GM18502 (cell line): ENCODE measurements around the gene HJV.
A peak's percentile ranks its signal among the peaks of the same experiment; 100 is the strongest.

Source experiments
- ATAC-seq: cut with Tn5 transposase; IDR thresholded peaks from one replicate; pipeline ENCODE4 v1.9.1; 2021; ENCODE audit warnings: mild to moderate bottlenecking; ENCODE audit not compliant: unreplicated experiment, poor library complexity

The HJV gene

DNA sequence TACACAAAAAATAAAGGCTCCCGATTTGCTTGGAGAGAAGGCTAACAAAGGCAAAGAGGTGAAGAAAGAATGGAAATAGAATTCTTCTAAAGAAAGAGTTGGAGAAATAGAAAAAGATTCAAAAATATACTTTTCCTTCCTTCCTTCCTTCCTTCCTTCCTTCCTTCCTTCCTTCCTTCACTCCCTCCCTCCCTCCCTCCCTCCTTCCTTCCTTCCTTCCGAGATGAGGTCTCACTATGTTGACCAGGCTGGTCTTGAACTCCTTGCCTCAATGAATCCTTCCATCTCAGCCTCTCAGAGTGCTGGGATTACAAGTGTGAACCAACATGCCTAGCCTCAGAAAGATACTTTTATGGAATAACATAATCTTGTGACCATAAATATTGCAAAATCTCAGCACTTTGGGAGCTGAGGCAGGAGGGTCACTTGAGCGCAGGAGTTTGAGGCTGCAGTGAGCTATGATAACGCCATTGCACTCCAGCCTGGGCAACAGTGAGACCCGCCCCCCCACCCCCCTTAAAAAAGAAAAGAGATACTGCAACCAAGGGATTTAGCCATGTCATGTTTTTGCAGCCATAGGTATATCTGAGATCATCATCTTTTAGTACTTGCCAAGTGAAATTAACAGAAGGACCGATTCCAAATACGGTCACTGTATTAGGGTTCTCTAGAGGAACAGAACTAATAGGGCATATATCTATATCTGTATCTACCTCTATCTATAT is 1.0 kb upstream of the HJV start:
- no peak for ATAC-seq

DNA sequence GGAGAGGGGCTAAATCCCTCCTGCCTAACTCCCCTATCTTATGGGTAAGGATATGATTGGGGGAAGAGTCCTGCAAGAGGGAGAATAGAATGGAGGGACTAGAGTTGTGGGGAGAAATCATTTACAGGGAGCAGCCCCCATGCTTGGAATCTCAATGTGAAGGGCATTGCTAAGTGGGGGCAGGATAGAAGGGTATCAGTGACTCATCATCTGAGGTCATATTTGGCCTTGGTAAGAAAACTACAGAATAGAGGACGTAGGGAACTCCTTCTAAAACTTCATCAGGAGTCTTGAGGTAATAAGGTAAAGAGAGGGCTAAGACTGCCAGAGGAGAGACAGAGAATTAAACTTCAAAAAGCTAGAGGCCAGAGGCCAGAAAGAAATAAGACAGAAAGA is 487 bp downstream of the HJV start:
- no peak for ATAC-seq

DNA sequence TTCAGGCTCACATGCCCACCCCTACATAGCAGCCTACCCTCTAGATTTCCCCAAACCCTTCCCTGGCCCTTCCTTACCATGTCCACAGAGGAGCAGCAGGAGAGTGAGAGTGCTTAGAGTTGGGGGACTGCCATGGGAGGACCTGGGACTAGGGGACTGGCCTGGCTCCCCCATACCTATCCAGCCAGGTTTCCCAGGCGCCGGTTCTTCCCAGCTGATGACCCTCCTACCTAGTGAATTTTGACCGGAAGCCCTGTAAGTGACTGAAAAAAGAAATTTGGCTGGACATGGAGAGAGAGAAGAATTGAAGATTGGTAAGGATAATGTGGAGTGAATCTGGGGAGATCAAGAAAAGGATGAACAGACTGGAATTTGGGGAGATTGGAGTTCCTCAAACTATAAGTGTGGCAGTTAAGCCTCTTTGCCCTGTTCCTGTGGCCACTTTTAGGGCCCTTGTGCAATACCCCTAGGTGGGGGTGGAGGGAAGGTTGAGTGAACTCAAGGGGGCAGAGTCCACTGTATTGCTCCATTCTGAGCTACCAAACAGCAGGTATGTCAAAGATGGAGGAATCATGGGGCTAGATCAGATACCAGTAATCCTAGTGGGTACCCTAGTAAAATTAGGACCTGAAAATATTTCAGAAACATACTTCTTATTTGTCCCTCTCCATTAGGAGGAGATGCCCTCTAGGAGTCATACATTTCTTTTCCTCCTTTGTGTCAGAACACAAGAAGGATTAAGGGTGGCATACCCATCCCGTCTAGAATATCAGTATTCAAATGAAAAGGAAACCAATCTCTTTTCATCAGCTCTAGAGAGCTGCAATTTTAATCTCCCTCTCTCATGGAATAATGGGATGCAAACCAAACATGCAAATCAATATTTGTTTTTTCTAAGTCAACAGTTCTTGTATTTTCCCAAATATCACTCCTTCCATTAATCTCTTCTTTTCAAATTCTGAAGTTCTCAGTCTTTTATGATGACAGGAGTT is 1.2 kb downstream of the HJV start:
- no peak for ATAC-seq

DNA sequence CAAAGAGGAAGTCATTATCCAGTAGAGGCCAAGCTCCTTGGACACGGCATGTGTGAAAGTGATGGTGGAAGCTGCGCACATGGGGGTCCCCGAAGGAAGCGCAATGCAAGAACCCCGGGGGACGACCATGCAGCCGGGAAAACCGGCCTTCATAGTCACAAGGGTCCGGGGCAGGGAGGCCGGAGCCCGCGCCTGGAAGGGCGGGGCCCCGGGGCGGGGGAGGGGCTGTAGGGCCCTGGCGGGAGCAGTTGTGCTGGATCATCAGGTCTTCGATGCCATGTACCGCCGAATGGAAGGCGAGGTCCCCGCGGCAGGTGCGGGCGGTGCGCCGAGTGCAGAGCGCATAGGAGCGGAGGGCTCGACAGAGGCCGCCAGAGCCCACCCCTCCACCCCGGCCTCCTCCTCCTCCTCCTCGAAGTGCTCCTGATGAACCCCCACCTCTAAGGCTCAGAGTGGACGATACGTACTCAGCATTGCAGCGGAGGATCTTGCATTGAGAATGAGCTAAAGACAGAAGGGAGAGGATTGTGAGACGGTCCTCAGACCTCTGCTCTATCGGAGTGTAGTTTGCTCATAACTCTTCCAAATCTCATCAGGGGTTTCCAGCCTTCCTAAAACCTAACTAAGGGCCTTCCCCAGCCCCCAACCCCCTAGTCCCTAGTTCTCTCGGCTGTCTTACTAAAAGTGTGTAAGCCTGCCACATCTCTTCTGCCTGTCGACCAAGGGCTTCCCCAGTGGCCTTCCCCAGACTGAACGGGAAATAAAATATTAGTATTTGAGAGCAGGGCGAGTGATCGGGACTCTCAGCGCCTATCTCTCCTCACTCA is 2.1 kb downstream of the HJV start:
- no peak for ATAC-seq

DNA sequence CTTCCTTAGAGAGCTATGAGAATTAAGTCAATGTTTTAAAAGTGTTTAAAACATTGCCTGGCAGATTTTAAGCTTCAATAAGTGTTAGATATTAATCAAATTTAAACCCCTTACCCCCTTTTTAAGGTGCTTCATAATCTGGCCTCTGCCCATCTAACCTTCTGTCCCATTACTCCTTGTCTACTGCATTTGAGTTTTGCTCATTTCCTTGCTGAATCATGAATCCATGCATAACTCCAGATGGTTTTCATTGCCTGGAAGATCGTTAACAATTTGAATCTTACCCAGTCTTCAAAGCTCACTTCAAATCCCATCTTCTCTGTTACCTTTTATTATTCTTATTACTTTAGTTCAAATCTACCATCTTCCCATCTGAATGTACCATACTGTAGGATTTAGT is 4.6 kb downstream of the HJV start:
- no peak for ATAC-seq

DNA sequence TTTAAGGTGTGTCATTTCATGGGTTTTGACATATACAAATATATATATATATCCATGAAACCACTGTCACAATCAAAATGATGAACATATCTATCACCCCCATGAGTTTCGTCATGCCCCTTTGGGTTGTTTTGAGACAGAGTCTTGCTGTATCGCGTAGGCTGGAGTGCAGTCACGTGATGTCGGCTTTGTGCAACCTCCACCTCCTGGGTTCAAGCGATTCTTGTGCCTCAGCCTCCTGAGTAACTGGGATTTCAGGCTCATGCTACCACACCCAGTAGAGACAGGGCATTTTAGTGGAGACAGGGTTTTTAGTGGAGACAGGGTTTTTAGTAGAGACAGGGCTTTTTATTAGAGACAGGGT is 8.0 kb downstream of the HJV start:
- ATAC-seq: no peak

DNA sequence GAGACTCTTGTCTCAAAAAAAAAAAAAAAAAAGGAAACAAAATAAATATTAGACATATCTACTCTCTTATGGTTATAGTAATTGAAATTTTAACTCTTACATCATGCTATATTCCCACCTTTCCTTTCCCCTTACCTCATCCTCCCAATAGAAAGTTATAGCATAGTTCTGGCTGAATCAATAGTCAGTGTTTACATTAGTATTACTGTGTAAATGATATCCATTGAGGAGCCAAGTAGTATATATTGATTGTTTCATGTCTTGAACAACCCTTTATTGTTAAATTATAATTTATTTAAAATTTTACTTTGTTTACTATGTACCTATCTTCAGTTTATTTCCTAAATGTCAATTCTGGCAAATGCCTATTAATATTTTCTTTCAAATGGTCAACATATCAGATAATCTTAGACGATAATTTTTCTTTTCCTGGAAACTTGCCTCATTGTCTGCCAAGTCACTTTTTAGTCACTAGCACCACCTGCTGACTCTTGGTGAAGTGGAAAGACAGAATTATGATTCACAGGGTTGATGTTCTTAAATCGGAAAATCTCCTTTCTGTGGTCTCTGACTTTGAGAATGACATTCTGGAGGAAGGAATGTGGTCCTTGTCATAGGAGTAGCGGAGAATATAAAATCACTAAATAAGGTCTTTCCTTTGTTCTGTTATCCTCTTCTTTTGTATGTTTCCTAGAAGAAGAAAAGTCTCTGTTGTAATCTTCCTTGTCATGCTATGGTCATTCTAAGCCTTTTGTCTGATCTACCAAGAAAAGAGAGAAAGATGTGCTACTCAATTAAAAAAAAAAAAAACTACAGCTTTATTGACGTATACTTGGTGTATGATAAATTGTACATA is 8.6 kb downstream of the HJV start:
- no peak for ATAC-seq

DNA sequence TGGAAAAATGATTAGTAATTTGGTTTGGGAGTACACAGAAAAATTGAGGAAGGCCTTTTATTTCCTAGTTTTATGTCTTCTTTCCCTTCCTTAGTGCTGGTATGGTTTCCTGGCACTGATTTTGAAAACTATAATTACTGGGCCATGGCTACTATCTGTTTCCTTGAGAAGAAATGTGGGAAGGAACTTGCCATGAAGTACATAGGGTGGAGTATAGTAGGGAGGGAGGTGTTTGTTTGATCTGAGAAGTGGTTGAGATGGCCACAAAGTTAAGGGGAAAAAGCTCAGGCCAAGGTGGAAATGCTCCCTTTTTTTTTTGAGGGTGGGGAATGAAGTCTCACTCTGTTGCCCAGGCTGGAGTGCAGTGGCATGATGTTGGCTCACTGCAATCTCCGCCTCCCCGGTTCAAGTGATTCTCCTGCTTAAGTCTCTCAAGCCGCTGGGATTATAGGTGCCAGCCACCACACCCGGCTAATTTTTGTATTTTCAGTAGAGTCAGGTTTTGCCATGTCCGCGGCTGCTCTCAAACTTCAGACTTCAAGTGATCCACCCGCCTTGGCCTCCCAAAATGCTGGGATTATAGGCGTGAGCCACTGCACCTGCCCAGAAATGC is 11.3 kb downstream of the HJV start:
- ATAC-seq: no peak

DNA sequence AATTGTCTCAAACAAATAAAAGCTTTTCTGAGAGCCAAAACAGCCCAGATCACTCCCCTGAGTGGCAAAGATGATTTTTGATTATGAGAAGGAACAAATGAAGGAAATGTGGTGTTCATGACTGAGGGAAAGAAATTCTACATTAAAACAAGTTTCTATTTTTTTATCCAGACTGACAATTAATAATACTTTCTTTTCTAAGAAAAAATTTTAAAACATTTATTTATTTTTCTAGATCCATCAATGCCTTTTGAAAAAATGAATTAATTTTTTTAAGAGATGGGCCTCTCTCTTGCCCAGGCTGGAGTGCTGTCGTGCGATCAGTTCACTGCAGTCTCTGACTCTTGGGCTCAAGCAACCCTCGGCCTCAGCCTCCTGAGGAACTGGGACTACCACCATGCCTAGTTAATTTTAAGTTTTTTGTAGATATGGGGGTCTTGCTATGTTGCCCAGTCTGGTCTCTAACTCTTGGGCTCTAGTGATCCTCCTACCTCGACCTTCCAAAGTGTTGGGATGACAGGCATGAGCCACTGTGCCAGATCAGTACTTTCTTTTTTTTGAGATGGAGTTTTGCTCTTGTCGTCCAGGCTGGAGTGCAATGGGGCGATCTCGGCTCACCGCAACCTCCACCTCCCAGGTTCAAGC is 13.9 kb downstream of the HJV start:
- ATAC-seq: no peak

DNA sequence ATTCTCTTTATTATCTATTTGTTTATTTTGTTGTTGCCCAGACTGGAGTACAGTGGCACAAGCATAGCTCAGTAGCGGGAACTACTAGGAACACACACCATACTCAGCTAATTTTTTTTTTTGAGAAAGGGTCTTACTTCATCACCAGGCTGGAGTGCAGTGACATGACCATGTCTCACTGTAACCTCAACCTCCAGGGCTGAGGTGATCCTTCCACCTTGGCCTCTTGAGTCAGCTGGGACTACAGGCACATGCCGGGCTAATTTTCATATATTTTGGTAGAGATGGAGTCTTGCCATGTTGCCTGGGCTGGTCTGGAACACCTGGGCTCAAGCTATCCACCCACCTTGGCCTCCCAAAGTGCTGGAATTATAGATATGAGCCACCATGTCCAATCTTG is 19.8 kb downstream of the HJV start:
- no peak for ATAC-seq

DNA sequence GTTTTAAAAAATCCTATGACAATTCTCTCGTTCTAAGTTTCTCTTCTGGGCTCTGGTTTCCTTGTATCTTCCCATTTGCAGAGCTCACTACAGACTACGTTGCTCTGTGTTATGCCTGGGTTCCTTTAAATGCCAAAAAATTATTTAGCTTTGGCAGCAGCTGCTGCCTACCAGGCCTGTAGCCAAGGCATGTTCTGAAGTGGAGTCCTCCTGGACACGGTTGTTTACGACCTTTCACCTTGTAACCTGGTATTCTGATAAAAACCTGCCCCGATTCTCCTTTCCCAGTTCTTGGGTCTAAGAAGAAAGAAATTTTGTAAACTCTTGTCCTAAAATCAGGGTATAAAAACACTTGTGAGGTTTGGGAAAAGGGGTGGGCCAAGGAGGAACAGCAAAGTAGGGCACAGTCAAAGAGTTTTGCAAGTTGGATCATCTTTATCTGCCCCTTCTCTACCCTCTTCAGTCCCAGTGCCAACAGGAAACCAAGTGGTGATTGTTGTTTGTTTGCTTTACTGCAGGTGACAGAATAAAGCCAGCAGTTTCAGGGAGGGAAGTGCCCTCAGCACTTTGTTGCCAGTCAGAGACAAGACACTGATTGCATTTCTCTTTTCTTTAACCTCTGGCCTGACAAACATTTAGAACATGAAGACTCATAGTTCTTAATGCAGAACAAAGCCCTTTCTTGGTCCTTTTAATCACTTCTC is 22.1 kb downstream of the HJV start:
- no peak for ATAC-seq

DNA sequence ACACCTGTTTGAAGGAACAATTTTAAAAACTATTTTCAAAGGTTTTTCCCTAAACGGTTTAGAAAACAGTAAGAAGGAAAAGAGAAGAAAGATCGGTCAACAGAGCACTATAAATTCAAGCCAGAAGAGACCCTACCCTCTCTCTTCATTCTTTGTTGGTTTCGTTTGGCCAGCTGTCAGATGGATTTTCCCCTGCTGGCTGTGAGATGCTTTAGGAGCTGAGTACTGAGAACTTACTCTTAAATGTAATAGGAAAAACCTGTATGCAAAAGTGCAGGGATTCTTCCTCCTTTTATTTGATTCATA is 23.9 kb downstream of the HJV start:
- no peak for ATAC-seq

DNA sequence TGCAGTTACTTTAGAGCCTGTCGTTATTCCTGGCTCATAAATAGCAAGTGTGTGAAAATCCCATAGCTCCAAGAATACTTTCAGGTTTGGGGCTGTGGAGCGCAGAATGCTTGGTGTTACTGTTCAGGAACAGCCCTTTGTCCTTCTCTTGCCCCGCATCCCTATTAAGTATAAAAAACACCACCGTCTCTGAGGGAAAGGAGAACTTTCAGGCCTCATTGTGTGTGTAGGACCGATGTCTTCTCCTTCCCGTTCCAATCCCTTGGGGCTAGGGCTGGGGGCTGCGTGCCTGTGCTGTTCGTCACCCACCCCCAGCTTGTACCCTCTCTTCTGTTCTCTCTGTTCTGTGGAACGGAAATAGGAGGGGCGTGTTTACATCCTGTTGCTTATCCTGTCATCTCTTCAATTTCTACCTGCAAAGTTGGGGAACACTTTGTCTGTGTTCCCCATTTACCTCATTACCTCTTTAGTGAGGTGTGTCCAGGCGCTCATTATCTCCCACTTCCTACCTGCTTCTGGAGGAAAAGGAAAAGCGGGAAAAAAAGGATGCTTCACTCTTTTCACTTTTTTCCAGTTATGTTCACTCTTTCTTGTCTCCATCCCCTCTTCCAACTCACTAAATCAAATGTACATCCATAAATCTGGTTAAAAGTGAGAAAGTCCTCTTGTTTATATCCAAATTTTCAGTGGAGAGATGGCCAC is 24.4 kb downstream of the HJV start:
- ATAC-seq: peak; percentile 43

DNA sequence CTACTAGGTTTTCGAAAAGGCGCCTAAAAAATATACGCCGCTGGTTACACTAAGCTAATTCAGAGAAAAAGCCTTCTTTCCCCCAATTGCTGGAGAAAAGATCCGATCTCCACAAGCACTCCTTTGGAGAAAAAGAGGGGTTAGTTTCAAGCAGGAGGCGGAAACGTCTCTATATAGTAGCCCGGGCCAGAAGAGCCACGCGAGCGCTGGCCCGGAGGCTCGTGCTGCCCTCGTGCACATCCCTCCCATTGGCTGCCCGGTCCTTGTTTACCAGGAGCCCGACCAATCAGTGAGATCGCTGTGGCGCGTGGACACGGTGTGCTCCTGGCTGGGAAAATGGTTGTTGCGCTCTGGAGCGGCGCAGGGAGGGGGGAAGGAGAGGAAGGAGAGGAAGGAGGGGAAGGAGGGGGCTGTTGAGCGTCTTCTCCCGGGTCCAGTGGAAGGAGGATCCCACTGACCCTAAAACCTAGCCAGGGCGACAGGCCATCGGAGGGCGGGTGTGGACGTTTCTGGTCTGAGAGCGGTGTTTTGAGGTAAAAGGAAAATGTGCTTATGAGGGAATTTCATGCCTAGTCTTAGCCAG is 25.0 kb downstream of the HJV start, which contains the start of gene TXNIP:
Gene TXNIP (minus strand): TSS at position 147 of the 583 bp plus-strand sequence. CDS start 313 bp downstream, outside the sequence.
- peak; percentile 90 for ATAC-seq

DNA sequence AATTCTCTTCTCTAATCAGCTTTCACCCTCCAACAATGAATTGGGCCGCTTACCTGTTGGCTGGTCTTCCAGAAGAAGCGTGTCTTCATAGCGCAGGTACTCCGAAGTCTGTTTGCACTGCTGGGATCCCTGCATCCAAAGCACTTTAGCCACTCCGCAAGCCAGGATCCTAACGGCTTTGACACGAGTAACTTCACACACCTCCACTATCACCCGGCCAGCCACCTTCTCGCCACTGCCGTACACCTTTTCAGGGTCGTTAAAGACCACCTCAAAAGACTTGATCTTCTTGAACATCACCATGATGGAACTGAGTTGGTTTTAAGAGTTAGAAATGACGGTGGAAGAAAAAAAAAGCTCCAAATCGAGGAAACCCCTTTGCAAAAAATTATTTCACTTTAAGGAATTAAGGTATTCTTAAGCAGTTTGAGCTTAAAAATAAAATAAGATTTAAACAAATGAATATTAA is 25.5 kb downstream of the HJV start:
- ATAC-seq: no peak

DNA sequence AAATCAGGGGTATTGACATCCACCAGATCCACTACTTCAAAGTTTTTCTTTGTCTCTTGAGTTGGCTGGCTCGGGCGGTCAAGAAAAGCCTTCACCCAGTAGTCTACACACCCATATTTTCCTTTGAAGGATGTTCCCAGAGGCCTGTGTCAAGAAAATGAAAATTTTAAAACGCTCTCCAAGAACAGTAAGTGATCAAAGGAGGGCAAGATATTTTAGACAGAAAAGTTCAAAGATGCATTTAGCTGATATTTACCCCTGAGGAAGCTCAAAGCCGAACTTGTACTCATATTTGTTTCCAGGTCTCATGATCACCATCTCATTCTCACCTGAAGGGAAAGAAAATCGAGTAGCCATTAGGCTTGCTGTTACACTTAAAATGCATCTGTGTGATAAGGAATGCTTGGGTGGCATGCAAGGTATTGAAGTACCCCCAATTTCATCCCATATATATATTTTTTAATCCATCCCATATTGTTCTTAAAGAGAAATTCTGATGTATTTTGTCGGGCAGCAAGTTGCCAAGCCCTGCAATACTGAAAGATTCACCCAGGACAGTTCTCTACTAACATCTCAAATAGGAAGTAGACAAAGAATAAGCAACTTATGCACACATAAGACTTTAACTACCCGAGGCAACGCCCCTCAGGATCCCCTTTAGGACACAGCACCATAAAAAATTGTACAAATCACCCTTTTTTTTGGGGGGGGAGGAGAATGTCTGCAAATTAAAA is 26.2 kb downstream of the HJV start:
- ATAC-seq: no peak
